Lower leg skin (tissue), 3 donors: Measurements from ENCODE around the gene SHH.

ENCODE experiments used
- POLR2A ChIP-seq, 2 donors: fragments of 450-650 bp; IDR thresholded peaks; one replicate each; pipeline ENCODE4 v1.6.1; 2016 to 2017; ENCODE audit warnings: antibody characterized with exemption in 2 of 2, mild to moderate bottlenecking in 1 of 2, moderate library complexity in 1 of 2
- TF ChIP-seq, protein P1 (sequence below), 3 donors: fragments of 450-650 bp; IDR thresholded peaks; one replicate each; pipeline ENCODE4 v1.5.1; 2016; ENCODE audit warnings: antibody characterized with exemption in 3 of 3, mild to moderate bottlenecking in 3 of 3, moderate library complexity in 2 of 3

DNA sequence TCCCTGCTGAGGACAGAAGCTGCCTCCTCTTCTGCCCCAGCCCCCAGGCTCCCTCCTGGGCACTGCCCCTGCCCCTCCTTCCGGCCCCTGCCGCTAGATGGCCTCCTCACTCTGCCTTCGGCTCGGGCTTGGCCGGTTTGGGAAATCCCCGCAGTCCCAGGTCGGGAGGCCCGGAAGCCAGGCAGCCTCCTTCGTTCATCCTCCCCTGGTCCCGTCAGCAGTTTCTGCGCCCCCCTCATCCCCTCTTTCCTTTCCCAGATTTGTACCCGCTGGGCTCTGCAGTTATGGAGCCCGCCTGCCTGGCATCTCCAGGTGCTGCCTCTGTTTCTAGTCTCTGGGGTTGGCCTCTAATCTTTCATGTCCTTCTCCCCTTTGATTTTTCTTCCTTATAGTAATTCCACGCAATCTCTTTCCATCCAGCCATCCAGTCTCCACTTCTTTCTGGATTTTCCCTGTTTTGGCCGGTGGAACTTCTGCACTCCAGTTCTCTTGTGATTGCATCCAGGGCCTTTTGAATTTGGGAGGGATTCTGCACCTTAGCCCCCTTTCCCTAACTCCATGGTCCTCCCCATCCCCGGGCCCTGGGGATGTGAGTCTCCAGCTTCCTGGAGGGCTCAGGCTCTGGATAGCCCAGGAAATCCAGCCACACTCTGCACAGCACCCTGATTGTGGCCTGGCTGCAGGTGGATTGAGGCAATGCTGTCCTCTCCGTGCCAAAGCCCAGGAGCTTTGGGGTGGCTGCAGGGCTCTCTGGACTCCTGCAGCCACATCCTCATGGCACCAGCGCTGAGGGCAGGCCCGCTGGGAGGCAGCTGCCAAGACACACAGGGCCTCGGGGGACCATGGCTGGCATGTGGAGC lies 3.3 kb upstream of the SHH start:
- TF ChIP-seq, protein P1, sequence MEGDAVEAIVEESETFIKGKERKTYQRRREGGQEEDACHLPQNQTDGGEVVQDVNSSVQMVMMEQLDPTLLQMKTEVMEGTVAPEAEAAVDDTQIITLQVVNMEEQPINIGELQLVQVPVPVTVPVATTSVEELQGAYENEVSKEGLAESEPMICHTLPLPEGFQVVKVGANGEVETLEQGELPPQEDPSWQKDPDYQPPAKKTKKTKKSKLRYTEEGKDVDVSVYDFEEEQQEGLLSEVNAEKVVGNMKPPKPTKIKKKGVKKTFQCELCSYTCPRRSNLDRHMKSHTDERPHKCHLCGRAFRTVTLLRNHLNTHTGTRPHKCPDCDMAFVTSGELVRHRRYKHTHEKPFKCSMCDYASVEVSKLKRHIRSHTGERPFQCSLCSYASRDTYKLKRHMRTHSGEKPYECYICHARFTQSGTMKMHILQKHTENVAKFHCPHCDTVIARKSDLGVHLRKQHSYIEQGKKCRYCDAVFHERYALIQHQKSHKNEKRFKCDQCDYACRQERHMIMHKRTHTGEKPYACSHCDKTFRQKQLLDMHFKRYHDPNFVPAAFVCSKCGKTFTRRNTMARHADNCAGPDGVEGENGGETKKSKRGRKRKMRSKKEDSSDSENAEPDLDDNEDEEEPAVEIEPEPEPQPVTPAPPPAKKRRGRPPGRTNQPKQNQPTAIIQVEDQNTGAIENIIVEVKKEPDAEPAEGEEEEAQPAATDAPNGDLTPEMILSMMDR (IDR thresholded peaks at IDR 0.05): no peak
- no peak for TF ChIP-seq POLR2A (IDR thresholded peaks at IDR 0.05)
